Liver (tissue), 9 donors: ENCODE data around the gene LCE4A. TPM values are rescaled to one million over a fixed set of nuclear protein-coding genes. Genes with fewer than 3 reads are reported as not detected.
"Not testable (repeated sequence)": the region's sequence is repeated elsewhere in the genome, so short reads cannot be mapped to it uniquely, and the experiment has no call there.

Experiments used
- DNase-seq: peaks from one replicate; pipeline ENCODE4 v3.0.0-alpha.2; 2017; ENCODE audit warnings: low spot score
- H3K27ac ChIP-seq, 2 donors: one replicate each; pipeline ENCODE4 v1.7.0; 2013; ENCODE audit warnings: inconsistent platforms in 2 of 2, low read length in 2 of 2, control low read depth in 1 of 2, low read depth in 1 of 2, mild to moderate bottlenecking in 1 of 2
- H3K27me3 ChIP-seq, 4 donors: one replicate each; pipeline versions ENCODE4 v1.6.1 to v1.7.0; 2013; ENCODE audit warnings: low read length in 3 of 4, inconsistent platforms in 1 of 4, mild to moderate bottlenecking in 1 of 4, moderate library complexity in 1 of 4; ENCODE audit not compliant: control insufficient read depth in 4 of 4, insufficient read depth in 4 of 4
- H3K36me3 ChIP-seq, 4 donors: one replicate each; pipeline versions ENCODE4 v1.6.1 to v1.7.0; 2013; ENCODE audit warnings: low read length in 3 of 4, mild to moderate bottlenecking in 3 of 4, low read depth in 1 of 4, moderate library complexity in 1 of 4; ENCODE audit not compliant: control insufficient read depth in 4 of 4, insufficient read depth in 3 of 4
- H3K4me1 ChIP-seq, 4 donors: one replicate each; pipeline versions ENCODE4 v1.6.1 to v1.7.0; 2013; ENCODE audit warnings: low read length in 3 of 4, mild to moderate bottlenecking in 3 of 4, moderate library complexity in 1 of 4; ENCODE audit not compliant: control insufficient read depth in 4 of 4, insufficient read depth in 4 of 4
- H3K4me3 ChIP-seq, 3 donors: one replicate each; pipeline versions ENCODE4 v1.6.1 to v1.7.0; 2013; ENCODE audit warnings: low read length in 3 of 3, control low read depth in 1 of 3, low read depth in 1 of 3, mild to moderate bottlenecking in 1 of 3
- H3K9ac ChIP-seq, 2 donors: one replicate each; pipeline ENCODE4 v1.7.0; 2013; ENCODE audit warnings: low read length in 2 of 2, mild to moderate bottlenecking in 2 of 2, moderate library complexity in 2 of 2, control low read depth in 1 of 2, low read depth in 1 of 2
- H3K9me3 ChIP-seq, 4 donors: one replicate each; pipeline versions ENCODE4 v1.6.1 to v1.7.0; 2013; ENCODE audit warnings: low read length in 3 of 4; ENCODE audit not compliant: control insufficient read depth in 4 of 4
- ATF3 ChIP-seq: IDR thresholded peaks from 2 replicates; pipeline ENCODE4 v1.6.1; 2016; ENCODE audit warnings: antibody characterized with exemption
- EGR1 ChIP-seq, 2 donors: IDR thresholded peaks; 2 replicates each; pipeline ENCODE4 v1.6.1; 2016 to 2018; ENCODE audit warnings: antibody characterized with exemption in 2 of 2, low read depth in 2 of 2
- FOXA1 ChIP-seq: IDR thresholded peaks from 2 replicates; pipeline ENCODE4 v1.6.1; 2016; ENCODE audit warnings: antibody characterized with exemption
- FOXA2 ChIP-seq: IDR thresholded peaks from 2 replicates; pipeline ENCODE4 v1.6.1; 2016; ENCODE audit warnings: antibody characterized with exemption
- GABPA ChIP-seq, 2 donors: IDR thresholded peaks in 1 of 2; conservative IDR thresholded peaks in 1 of 2; 2 replicates each; pipeline ENCODE4 v1.6.1; 2016; ENCODE audit warnings: antibody characterized with exemption in 2 of 2, mild to moderate bottlenecking in 1 of 2, moderate library complexity in 1 of 2
- HNF4G ChIP-seq: IDR thresholded peaks from 2 replicates; pipeline ENCODE4 v1.6.1; 2016; ENCODE audit warnings: antibody characterized with exemption
- JUND ChIP-seq, 2 donors: IDR thresholded peaks; 2 replicates each; pipeline ENCODE4 v1.6.1; 2016; ENCODE audit warnings: antibody characterized with exemption in 2 of 2
- NR2F2 ChIP-seq: IDR thresholded peaks from 2 replicates; pipeline ENCODE4 v1.6.1; 2016; ENCODE audit warnings: antibody characterized with exemption
- RXRA ChIP-seq, 2 donors: IDR thresholded peaks; 2 replicates each; pipeline ENCODE4 v1.6.1; 2017 to 2018; ENCODE audit warnings: antibody characterized with exemption in 2 of 2, mild to moderate bottlenecking in 1 of 2
- TAF1 ChIP-seq: conservative IDR thresholded peaks from 2 replicates; pipeline ENCODE4 v1.6.1; 2016; ENCODE audit warnings: antibody characterized with exemption, mild to moderate bottlenecking
- YY1 ChIP-seq: IDR thresholded peaks from 2 replicates; pipeline ENCODE4 v1.6.1; 2016; ENCODE audit warnings: antibody characterized with exemption, mild to moderate bottlenecking
- WGBS: extraction: QIAGEN DNeasy Blood & Tissue Kit; methylation state at CpG from one replicate; pipeline ENCODE4 v1.1.7; 2013; 5-methylcytosine and 5-hydroxymethylcytosine counted together
- polyA plus RNA-seq, 2 donors: library from polyadenylated mRNA; stranded (reverse) in 1 of 2; unstranded in 1 of 2; fragments of 200-250 nt in 1 of 2; fragments of >200 nt in 1 of 2; fragmentation: Nextera tagmentation in 1 of 2; extraction: Ambion mirVana in 1 of 2; gene quantifications; one replicate each; pipeline versions ENCODE4 v1.2.1 to v1.2.3, GENCODE V29; 2013 to 2015
- total RNA-seq, 2 donors: library from RNA; depleted of rRNA; stranded (reverse); fragments of >200 nt; gene quantifications; one replicate each; pipeline ENCODE4 v1.2.3, GENCODE V29; 2014
- TF ChIP-seq, protein P1 (sequence below): IDR thresholded peaks from 2 replicates; pipeline ENCODE4 v1.6.1; 2016; ENCODE audit warnings: antibody characterized with exemption
- TF ChIP-seq, protein P2 (sequence below): IDR thresholded peaks from 2 replicates; pipeline ENCODE4 v1.6.1; 2016; ENCODE audit warnings: antibody characterized with exemption, mild to moderate bottlenecking
- TF ChIP-seq, protein P3 (sequence below): fragments of 150-350 bp; IDR thresholded peaks from 2 replicates; pipeline ENCODE4 v1.5.1; 2017; ENCODE audit warnings: improper control_type of control experiment, low read depth, low read length; ENCODE audit not compliant: missing input control
- donor health status: healthy.
- donor health status: healthy.
- donor health status: healthy.
- donor health status: healthy.
- donor health status: healthy.

Gene LCE4A
- total and polyA plus RNA-seq, 4 donors: not detected

DNA sequence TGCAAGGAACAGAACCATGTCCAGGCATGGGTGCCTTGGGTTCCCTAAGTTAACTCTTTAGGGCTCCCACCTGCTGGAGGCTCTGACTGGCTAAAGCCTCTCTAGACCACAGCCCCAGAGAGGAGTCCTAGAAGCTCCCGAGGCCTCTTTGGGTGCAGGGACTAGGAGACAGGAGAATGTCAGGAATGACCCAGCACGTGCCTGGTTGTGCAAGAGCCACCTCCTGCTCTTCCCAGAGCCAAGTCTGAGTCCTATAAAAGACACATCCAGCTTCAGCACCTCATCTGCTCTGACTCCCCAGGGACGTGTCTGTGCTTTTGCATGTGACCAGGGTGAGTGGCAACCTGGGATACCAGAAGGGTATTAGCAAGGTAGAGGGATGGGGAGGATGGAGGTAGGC is 44.9 kb upstream of the LCE4A start, which contains the start of gene LCE2D:
TSS of gene LCE2D (plus strand) at position 283 of the 400 bp plus-strand sequence. CDS start 726 bp downstream, outside the sequence.
- WGBS: 45% methylated on average over 3 of the region's 3 CpGs
- Histone ChIP-seq H3K36me3 (no peaks in the 10 kb centered on the region), H3K4me3 (no peak within 1 kb of the TSS), H3K27me3 (no peaks in the 10 kb centered on the region), H3K9me3 (no peaks in the 10 kb centered on the region), H3K4me1 (peaks cover 0 to 7% (median under 1%) of the 10 kb centered on the region in 4 donors), H3K27ac (no peak within 1 kb of the TSS), H3K9ac (no peak within 1 kb of the TSS)
- no peak for DNase-seq
- no peak for TF ChIP-seq FOXA1
- TF ChIP-seq FOXA2: no peak
- TF ChIP-seq ATF3: no peak
- TF ChIP-seq EGR1 (IDR thresholded peaks at IDR 0.05; ENCODE audit: low read depth in 2 of 2): no peak
- no peak for TF ChIP-seq HNF4G

DNA sequence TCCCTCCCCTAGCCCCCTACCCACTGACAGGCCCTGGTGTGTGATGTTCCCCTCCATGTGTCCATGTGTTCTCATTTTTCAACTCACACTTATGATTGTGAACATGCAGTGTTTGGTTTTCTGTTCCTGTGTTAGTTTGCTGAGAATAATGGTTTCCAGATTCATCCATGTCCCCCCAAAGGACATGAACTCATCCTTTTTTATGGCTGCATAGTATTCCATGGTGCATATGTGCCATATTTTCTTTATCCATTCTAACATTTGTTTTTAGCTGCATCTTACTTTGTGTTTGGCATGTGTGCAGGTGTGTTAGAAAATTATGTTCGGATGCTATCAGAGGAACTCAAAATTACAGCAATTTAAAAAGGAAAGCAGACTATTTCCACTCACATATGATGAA is 41.8 kb upstream of the LCE4A start:
- not testable (repeated sequence) for H3K4me1 ChIP-seq, DNase-seq, H3K36me3 ChIP-seq, H3K4me3 ChIP-seq, H3K27me3 ChIP-seq, H3K9ac ChIP-seq, H3K27ac ChIP-seq, H3K9me3 ChIP-seq
- 95% methylated on average over 1 of the region's 1 CpG for WGBS

GRCh38 chr1:152667648-152668047 is 40.3 kb upstream of the LCE4A start:
- 89% methylated on average over 5 of the region's 5 CpGs for WGBS

More at GRCh38 chr1:152667648-152668047, 40.3 kb upstream of the LCE4A start:
- no peak for TF ChIP-seq NR2F2
- no peak for TF ChIP-seq JUND (IDR thresholded peaks at IDR 0.05)
- TF ChIP-seq, protein P1, sequence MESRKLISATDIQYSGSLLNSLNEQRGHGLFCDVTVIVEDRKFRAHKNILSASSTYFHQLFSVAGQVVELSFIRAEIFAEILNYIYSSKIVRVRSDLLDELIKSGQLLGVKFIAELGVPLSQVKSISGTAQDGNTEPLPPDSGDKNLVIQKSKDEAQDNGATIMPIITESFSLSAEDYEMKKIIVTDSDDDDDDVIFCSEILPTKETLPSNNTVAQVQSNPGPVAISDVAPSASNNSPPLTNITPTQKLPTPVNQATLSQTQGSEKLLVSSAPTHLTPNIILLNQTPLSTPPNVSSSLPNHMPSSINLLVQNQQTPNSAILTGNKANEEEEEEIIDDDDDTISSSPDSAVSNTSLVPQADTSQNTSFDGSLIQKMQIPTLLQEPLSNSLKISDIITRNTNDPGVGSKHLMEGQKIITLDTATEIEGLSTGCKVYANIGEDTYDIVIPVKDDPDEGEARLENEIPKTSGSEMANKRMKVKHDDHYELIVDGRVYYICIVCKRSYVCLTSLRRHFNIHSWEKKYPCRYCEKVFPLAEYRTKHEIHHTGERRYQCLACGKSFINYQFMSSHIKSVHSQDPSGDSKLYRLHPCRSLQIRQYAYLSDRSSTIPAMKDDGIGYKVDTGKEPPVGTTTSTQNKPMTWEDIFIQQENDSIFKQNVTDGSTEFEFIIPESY: no peak
- no peak for TF ChIP-seq ATF3
- no peak for TF ChIP-seq HNF4G
- no peak for TF ChIP-seq FOXA1
- TF ChIP-seq, protein P2, sequence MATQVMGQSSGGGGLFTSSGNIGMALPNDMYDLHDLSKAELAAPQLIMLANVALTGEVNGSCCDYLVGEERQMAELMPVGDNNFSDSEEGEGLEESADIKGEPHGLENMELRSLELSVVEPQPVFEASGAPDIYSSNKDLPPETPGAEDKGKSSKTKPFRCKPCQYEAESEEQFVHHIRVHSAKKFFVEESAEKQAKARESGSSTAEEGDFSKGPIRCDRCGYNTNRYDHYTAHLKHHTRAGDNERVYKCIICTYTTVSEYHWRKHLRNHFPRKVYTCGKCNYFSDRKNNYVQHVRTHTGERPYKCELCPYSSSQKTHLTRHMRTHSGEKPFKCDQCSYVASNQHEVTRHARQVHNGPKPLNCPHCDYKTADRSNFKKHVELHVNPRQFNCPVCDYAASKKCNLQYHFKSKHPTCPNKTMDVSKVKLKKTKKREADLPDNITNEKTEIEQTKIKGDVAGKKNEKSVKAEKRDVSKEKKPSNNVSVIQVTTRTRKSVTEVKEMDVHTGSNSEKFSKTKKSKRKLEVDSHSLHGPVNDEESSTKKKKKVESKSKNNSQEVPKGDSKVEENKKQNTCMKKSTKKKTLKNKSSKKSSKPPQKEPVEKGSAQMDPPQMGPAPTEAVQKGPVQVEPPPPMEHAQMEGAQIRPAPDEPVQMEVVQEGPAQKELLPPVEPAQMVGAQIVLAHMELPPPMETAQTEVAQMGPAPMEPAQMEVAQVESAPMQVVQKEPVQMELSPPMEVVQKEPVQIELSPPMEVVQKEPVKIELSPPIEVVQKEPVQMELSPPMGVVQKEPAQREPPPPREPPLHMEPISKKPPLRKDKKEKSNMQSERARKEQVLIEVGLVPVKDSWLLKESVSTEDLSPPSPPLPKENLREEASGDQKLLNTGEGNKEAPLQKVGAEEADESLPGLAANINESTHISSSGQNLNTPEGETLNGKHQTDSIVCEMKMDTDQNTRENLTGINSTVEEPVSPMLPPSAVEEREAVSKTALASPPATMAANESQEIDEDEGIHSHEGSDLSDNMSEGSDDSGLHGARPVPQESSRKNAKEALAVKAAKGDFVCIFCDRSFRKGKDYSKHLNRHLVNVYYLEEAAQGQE: no peak
- TF ChIP-seq FOXA2: no peak
- TF ChIP-seq RXRA (IDR thresholded peaks at IDR 0.05): no peak
- TF ChIP-seq, protein P3, sequence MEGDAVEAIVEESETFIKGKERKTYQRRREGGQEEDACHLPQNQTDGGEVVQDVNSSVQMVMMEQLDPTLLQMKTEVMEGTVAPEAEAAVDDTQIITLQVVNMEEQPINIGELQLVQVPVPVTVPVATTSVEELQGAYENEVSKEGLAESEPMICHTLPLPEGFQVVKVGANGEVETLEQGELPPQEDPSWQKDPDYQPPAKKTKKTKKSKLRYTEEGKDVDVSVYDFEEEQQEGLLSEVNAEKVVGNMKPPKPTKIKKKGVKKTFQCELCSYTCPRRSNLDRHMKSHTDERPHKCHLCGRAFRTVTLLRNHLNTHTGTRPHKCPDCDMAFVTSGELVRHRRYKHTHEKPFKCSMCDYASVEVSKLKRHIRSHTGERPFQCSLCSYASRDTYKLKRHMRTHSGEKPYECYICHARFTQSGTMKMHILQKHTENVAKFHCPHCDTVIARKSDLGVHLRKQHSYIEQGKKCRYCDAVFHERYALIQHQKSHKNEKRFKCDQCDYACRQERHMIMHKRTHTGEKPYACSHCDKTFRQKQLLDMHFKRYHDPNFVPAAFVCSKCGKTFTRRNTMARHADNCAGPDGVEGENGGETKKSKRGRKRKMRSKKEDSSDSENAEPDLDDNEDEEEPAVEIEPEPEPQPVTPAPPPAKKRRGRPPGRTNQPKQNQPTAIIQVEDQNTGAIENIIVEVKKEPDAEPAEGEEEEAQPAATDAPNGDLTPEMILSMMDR: no peak
- TF ChIP-seq TAF1: no peak
- TF ChIP-seq YY1: no peak
- no peak for TF ChIP-seq GABPA (IDR thresholded peaks at IDR 0.05 in 1 of 2, conservative IDR thresholded peaks at IDR 0.05 in 1 of 2)
- Histone ChIP-seq H3K4me1 (no peaks in the 10 kb centered on the region), H3K9me3 (no peaks in the 10 kb centered on the region), H3K27ac (no peak overlapping the region), H3K36me3 (no peaks in the 10 kb centered on the region), H3K9ac (no peak overlapping the region), H3K4me3 (no peak overlapping the region), H3K27me3 (no peaks in the 10 kb centered on the region)
- DNase-seq: no peak
